Mesendoderm (in vitro differentiated cells): ENCODE results near the gene CHRNA4.

ENCODE experiments used
- DNase-seq: peaks from one replicate; pipeline ENCODE4 v3.0.0; 2013
- H2AK5ac ChIP-seq: 2 replicates; pipeline ENCODE4 v1.6.1; 2013; ENCODE audit warnings: low read length, inconsistent platforms
- H2BK120ac ChIP-seq: 2 replicates; pipeline ENCODE4 v1.6.1; 2013; ENCODE audit warnings: low read depth, mild to moderate bottlenecking, low read length, moderate library complexity, mixed read lengths
- H2BK15ac ChIP-seq: replicated peaks from 2 replicates; pipeline ENCODE4 v1.6.1; 2013; ENCODE audit warnings: low read depth, mild to moderate bottlenecking, moderate library complexity
- H2BK5ac ChIP-seq: 2 replicates; pipeline ENCODE4 v1.6.1; 2013; ENCODE audit warnings: low read length, inconsistent platforms
- H3K18ac ChIP-seq: 2 replicates; pipeline ENCODE4 v1.6.1; 2013; ENCODE audit warnings: mild to moderate bottlenecking, low read length, mixed read lengths
- H3K23ac ChIP-seq: one replicate; pipeline ENCODE4 v1.6.1; 2013; ENCODE audit warnings: low read length
- H3K27ac ChIP-seq: 2 replicates; pipeline ENCODE4 v1.5.1; 2013; ENCODE audit warnings: low read depth, mild to moderate bottlenecking, inconsistent platforms, low read length, moderate library complexity
- H3K27me3 ChIP-seq: 2 replicates; pipeline ENCODE4 v1.6.1; 2013; ENCODE audit warnings: low read length, control low read depth, mild to moderate bottlenecking, inconsistent platforms; ENCODE audit not compliant: insufficient read depth, poor library complexity
- H3K36me3 ChIP-seq: 2 replicates; pipeline ENCODE4 v1.6.1; 2013; ENCODE audit warnings: low read length, inconsistent platforms; ENCODE audit not compliant: control insufficient read depth, insufficient read depth
- H3K4ac ChIP-seq: one replicate; pipeline ENCODE4 v1.6.1; 2013; ENCODE audit warnings: low read depth, mild to moderate bottlenecking, low read length, moderate library complexity
- H3K4me1 ChIP-seq: 2 replicates; pipeline ENCODE4 v1.6.1; 2013; ENCODE audit warnings: low read depth, low read length, inconsistent platforms; ENCODE audit not compliant: control insufficient read depth
- H3K4me2 ChIP-seq: 2 replicates; pipeline ENCODE4 v1.6.1; 2013; ENCODE audit warnings: low read length
- H3K4me3 ChIP-seq: 2 replicates; pipeline ENCODE4 v1.5.1; 2013; ENCODE audit warnings: mild to moderate bottlenecking, low read length
- H3K56ac ChIP-seq: one replicate; pipeline ENCODE4 v1.6.1; 2013; ENCODE audit warnings: low read length
- H3K79me1 ChIP-seq: 2 replicates; pipeline ENCODE4 v1.6.1; 2013; ENCODE audit warnings: low read length, inconsistent platforms
- H3K79me2 ChIP-seq: 2 replicates; pipeline ENCODE4 v1.6.1; 2013; ENCODE audit warnings: mild to moderate bottlenecking, low read length; ENCODE audit not compliant: control insufficient read depth, insufficient read depth
- H3K9ac ChIP-seq: 2 replicates; pipeline ENCODE4 v1.6.1; 2013; ENCODE audit warnings: low read length, inconsistent platforms
- H4K5ac ChIP-seq: one replicate; pipeline ENCODE4 v1.6.1; 2013; ENCODE audit warnings: low read length
- H4K8ac ChIP-seq: one replicate; pipeline ENCODE4 v1.6.1; 2013; ENCODE audit warnings: low read depth, mild to moderate bottlenecking, control low read depth, low read length, moderate library complexity
- WGBS: extraction: QIAGEN DNeasy Blood & Tissue Kit; methylation state at CpG from one replicate; pipeline ENCODE4 v1.1.7; 2013; ENCODE audit warnings: low lambda C conversion rate, missing lambda C conversion rate; ENCODE audit not compliant: insufficient coverage; ENCODE audit errors: extremely low coverage; 5-methylcytosine and 5-hydroxymethylcytosine counted together

CHRNA4 gene

GRCh38 chr20:63354636-63355350, 6.4 kb downstream of the CHRNA4 start:
- Histone ChIP-seq H3K4me2 (no peak overlapping the region), H4K8ac (no peak overlapping the region), H3K79me2 (no peaks in the 10 kb centered on the region), H3K4me1 (no peaks in the 10 kb centered on the region), H3K27ac (no peak overlapping the region), H3K36me3 (no peaks in the 10 kb centered on the region), H2BK120ac (no peak overlapping the region), H2BK5ac (no peak overlapping the region), H3K27me3 (no peaks in the 10 kb centered on the region), H3K4me3 (no peak overlapping the region), H3K18ac (no peak overlapping the region), H2AK5ac (no peak overlapping the region), H3K9ac (no peak overlapping the region), H2BK15ac (no peak overlapping the region), H4K5ac (no peak overlapping the region), H3K79me1 (no peaks in the 10 kb centered on the region), H3K56ac (no peak overlapping the region), H3K23ac (no peak overlapping the region), H3K4ac (no peak overlapping the region)
- DNase-seq, result no peak
- WGBS, result no CpG with 5 or more reads among the region's 25 CpGs

GRCh38 chr20:63352811-63353221, 8.3 kb downstream of the CHRNA4 start:
- Histone ChIP-seq H4K8ac (no peak overlapping the region), H3K56ac (no peak overlapping the region), H3K4me3 (no peak overlapping the region), H3K4me2 (no peak overlapping the region), H3K4me1 (no peaks in the 10 kb centered on the region), H3K79me2 (no peaks in the 10 kb centered on the region), H3K27me3 (no peaks in the 10 kb centered on the region), H3K27ac (no peak overlapping the region), H2BK15ac (no peak overlapping the region), H2BK5ac (no peak overlapping the region), H3K79me1 (no peaks in the 10 kb centered on the region), H2AK5ac (no peak overlapping the region), H3K9ac (no peak overlapping the region), H4K5ac (no peak overlapping the region), H3K18ac (no peak overlapping the region), H3K23ac (no peak overlapping the region), H2BK120ac (no peak overlapping the region), H3K4ac (no peak overlapping the region), H3K36me3 (no peaks in the 10 kb centered on the region)
- DNase-seq, result no peak
- no CpG with 5 or more reads among the region's 12 CpGs for WGBS

- peak; percentile 53 for DNase-seq
- no peak overlapping the region for H3K56ac ChIP-seq
- no peak overlapping the region for H3K4me3 ChIP-seq
- no peak overlapping the region for H2BK15ac ChIP-seq
- no peak overlapping the region for H2BK5ac ChIP-seq
- H4K5ac ChIP-seq, result no peak overlapping the region
- H2AK5ac ChIP-seq, result no peak overlapping the region
- H3K23ac ChIP-seq, result no peak overlapping the region
- WGBS, result no CpG with 5 or more reads among the region's 28 CpGs
- H3K27me3 ChIP-seq, result no peaks in the 10 kb centered on the region
- no peaks in the 10 kb centered on the region for H3K36me3 ChIP-seq
- H2BK120ac ChIP-seq, result no peak overlapping the region
- no peaks in the 10 kb centered on the region for H3K4me1 ChIP-seq
- no peak overlapping the region for H3K9ac ChIP-seq
- no peak overlapping the region for H4K8ac ChIP-seq
- no peaks in the 10 kb centered on the region for H3K79me1 ChIP-seq
- no peak overlapping the region for H3K18ac ChIP-seq
- H3K79me2 ChIP-seq, result no peaks in the 10 kb centered on the region
- H3K27ac ChIP-seq, result no peak overlapping the region
- no peak overlapping the region for H3K4me2 ChIP-seq
- H3K4ac ChIP-seq, result no peak overlapping the region
These were observed 9.1 kb downstream of the CHRNA4 start for GRCh38 chr20:63351811-63352591.

DNA sequence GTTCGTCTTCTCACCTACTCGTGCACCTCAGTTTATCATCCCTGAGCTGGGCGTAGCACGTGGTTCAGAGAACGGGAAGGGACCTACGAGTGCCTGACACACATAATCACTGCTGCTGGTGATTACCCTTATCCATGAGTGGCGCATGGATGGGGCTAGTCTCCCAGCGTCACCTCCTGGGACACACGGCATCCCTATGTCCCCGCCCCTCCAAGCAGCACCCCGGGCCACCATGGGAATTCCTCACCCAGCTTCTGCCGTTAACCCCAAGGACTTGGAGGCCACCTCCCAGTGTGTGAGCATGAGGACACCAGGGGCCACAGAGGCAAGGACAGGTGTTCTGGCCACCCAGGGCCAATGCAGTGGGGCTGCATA, 9.8 kb downstream of the CHRNA4 start:
- Histone ChIP-seq H3K4me1 (no peaks in the 10 kb centered on the region), H3K18ac (no peak overlapping the region), H3K79me1 (no peaks in the 10 kb centered on the region), H4K8ac (no peak overlapping the region), H3K4me3 (no peak overlapping the region), H2BK5ac (no peak overlapping the region), H3K23ac (no peak overlapping the region), H3K27me3 (no peaks in the 10 kb centered on the region), H3K27ac (no peak overlapping the region), H3K9ac (no peak overlapping the region), H2AK5ac (no peak overlapping the region), H2BK15ac (no peak overlapping the region), H3K79me2 (no peaks in the 10 kb centered on the region), H4K5ac (no peak overlapping the region), H3K4me2 (no peak overlapping the region), H2BK120ac (no peak overlapping the region), H3K56ac (no peak overlapping the region), H3K36me3 (no peaks in the 10 kb centered on the region), H3K4ac (no peak overlapping the region)
- WGBS, result no CpG with 5 or more reads among the region's 12 CpGs
- peak; percentile 26 for DNase-seq

- Histone ChIP-seq H3K4ac (no peak overlapping the region), H2BK5ac (no peak overlapping the region), H2AK5ac (no peak overlapping the region), H4K5ac (no peak overlapping the region), H3K9ac (no peak overlapping the region), H3K18ac (no peak overlapping the region), H2BK120ac (no peak overlapping the region), H3K56ac (no peak overlapping the region), H4K8ac (no peak overlapping the region), H3K4me2 (no peak overlapping the region), H3K27ac (no peak overlapping the region), H3K79me1 (no peaks in the 10 kb centered on the region), H3K36me3 (no peaks in the 10 kb centered on the region), H3K27me3 (no peaks in the 10 kb centered on the region), H3K4me1 (no peaks in the 10 kb centered on the region), H3K4me3 (no peak overlapping the region), H3K79me2 (no peaks in the 10 kb centered on the region), H2BK15ac (no peak overlapping the region), H3K23ac (no peak overlapping the region)
- DNase-seq, result no peak
- no CpG with 5 or more reads among the region's 46 CpGs for WGBS
These were observed 10.4 kb downstream of the CHRNA4 start for GRCh38 chr20:63350597-63351325.
